ENCODE measurements around the gene FAM227B.

FAM227B gene

GRCh38 chr15:49418811-49419210, 201.8 kb downstream of the FAM227B start:
- Histone ChIP-seq H4K20me1 (ENCODE audit: insufficient read depth, low read length, poor library complexity, severe bottlenecking) (no peaks in the 10 kb centered on the region), H3F3A (ENCODE audit: low read depth) (no peaks in the 10 kb centered on the region), H3K4me1 (ENCODE audit: insufficient read depth, low read length, poor library complexity, severe bottlenecking) (peaks cover 6% of the 10 kb centered on the region), H3K9me3 (ENCODE audit: insufficient read depth, low read depth, low read length) (no peaks in the 10 kb centered on the region), H3K79me2 (ENCODE audit: insufficient read depth, low read length) (no peaks in the 10 kb centered on the region), H2AFZ (ENCODE audit: low read length) (no peak overlapping the region), H3K27me3 (ENCODE audit: insufficient read depth, low read length, poor library complexity, severe bottlenecking) (no peaks in the 10 kb centered on the region), H3K9me2 (replicated peaks; ENCODE audit: low read depth, low read length) (no peaks in the 10 kb centered on the region), H3K9ac (ENCODE audit: low read depth, low read length, poor library complexity, severe bottlenecking) (no peak overlapping the region), H3K4me3 (ENCODE audit: low read length, poor library complexity, severe bottlenecking) (no peak overlapping the region), H3K36me3 (ENCODE audit: insufficient read depth, low read length) (no peaks in the 10 kb centered on the region), H3K4me2 (ENCODE audit: low read depth, low read length, poor library complexity, severe bottlenecking) (no peak overlapping the region)
- TF ChIP-seq EZH2phosphoT487 (IDR thresholded peaks at IDR 0.05; ENCODE audit: borderline replicate concordance), result no peak
- no peak for TF ChIP-seq CTCF (conservative IDR thresholded peaks at IDR 0.05; ENCODE audit: low read length)

DNA sequence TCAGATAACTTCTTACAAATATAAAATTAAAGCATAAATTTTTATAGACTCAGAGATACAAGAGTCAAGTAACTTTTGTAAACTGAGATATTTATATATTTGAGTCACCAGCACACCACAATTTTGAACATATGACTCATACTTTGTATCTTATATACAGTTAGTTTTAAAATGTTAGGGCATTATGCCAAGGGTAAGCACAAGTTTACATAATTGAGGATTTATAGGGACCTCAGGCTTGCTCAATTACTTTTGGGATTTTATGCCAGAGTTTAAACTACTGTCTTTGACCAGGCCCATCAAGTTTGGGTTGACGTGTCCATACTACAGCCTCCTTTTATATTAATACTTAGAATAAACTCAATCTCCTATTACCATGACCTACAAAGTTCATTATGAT, 205.0 kb downstream of the FAM227B start:
- Histone ChIP-seq H3K79me2 (ENCODE audit: insufficient read depth, low read length) (no peaks in the 10 kb centered on the region), H3K36me3 (ENCODE audit: insufficient read depth, low read length) (no peaks in the 10 kb centered on the region), H2AFZ (ENCODE audit: low read length) (no peak overlapping the region), H3K9me3 (ENCODE audit: insufficient read depth, low read depth, low read length) (no peaks in the 10 kb centered on the region), H3F3A (ENCODE audit: low read depth) (no peaks in the 10 kb centered on the region), H3K9me2 (replicated peaks; ENCODE audit: low read depth, low read length) (no peaks in the 10 kb centered on the region), H3K4me1 (ENCODE audit: insufficient read depth, low read length, poor library complexity, severe bottlenecking) (no peaks in the 10 kb centered on the region), H3K4me3 (ENCODE audit: low read length, poor library complexity, severe bottlenecking) (no peak overlapping the region), H3K27me3 (ENCODE audit: insufficient read depth, low read length, poor library complexity, severe bottlenecking) (no peaks in the 10 kb centered on the region), H3K4me2 (ENCODE audit: low read depth, low read length, poor library complexity, severe bottlenecking) (no peak overlapping the region), H3K9ac (ENCODE audit: low read depth, low read length, poor library complexity, severe bottlenecking) (no peak overlapping the region), H4K20me1 (ENCODE audit: insufficient read depth, low read length, poor library complexity, severe bottlenecking) (no peaks in the 10 kb centered on the region)
- no peak for TF ChIP-seq CTCF (conservative IDR thresholded peaks at IDR 0.05; ENCODE audit: low read length)
- TF ChIP-seq EZH2phosphoT487 (IDR thresholded peaks at IDR 0.05; ENCODE audit: borderline replicate concordance), result no peak

DNA sequence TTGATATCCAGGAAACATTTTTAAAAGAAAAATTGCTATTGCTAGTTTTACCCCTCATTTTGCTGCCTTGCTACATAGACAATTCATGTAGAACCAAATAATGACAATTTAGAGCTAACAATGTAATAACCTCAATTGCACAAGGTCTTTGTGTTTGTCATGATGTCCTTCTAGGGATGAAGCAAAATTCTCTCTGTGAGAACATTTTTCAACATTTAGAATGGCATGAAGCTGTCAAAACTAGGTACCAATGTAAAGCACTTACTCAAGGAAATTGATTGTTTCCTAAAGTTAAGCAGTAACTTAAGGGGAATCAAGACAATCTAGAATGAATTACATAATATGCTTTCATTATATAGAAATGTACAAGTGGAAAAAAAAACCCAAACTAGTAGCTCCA, 205.5 kb downstream of the FAM227B start:
- no peaks in the 10 kb centered on the region for H3K79me2 ChIP-seq (ENCODE audit: insufficient read depth, low read length)
- no peaks in the 10 kb centered on the region for H3K9me3 ChIP-seq (ENCODE audit: insufficient read depth, low read depth, low read length)
- no peaks in the 10 kb centered on the region for H3K36me3 ChIP-seq (ENCODE audit: insufficient read depth, low read length)
- H3K27me3 ChIP-seq (ENCODE audit: insufficient read depth, low read length, poor library complexity, severe bottlenecking), result no peaks in the 10 kb centered on the region
- H3K4me2 ChIP-seq (ENCODE audit: low read depth, low read length, poor library complexity, severe bottlenecking), result no peak overlapping the region
- no peak overlapping the region for H3K9ac ChIP-seq (ENCODE audit: low read depth, low read length, poor library complexity, severe bottlenecking)
- no peaks in the 10 kb centered on the region for H3F3A ChIP-seq (ENCODE audit: low read depth)
- H3K4me1 ChIP-seq (ENCODE audit: insufficient read depth, low read length, poor library complexity, severe bottlenecking), result no peaks in the 10 kb centered on the region
- H3K9me2 ChIP-seq (replicated peaks; ENCODE audit: low read depth, low read length), result no peaks in the 10 kb centered on the region
- TF ChIP-seq CTCF (conservative IDR thresholded peaks at IDR 0.05; ENCODE audit: low read length) (no peak), EZH2phosphoT487 (IDR thresholded peaks at IDR 0.05; ENCODE audit: borderline replicate concordance) (no peak)
- no peak overlapping the region for H2AFZ ChIP-seq (ENCODE audit: low read length)
- H4K20me1 ChIP-seq (ENCODE audit: insufficient read depth, low read length, poor library complexity, severe bottlenecking), result no peaks in the 10 kb centered on the region
- H3K4me3 ChIP-seq (ENCODE audit: low read length, poor library complexity, severe bottlenecking), result no peak overlapping the region

Data from Loucy (cell line).